ENCODE data around the gene THPO.

The THPO gene

DNA sequence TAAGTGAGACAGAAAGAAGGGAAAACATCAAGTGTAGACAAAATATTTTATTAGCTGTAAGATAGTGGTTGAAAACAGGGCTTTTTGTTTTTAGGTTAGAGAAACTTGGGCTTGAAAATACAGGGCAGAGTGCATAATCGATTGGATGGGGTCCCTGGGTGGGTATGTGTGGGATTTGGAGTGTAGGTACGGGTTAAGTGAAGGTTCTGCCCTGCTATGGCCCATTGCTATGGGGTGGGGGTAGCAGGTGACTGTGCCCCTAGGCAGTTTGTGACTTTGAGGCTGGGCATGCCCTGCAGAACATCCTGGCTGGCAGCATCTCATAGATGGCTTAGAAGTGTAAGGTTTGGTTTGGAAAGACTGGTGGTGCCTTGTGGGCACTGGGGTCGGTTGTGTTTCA, 44.3 kb downstream of the THPO start:
- Histone ChIP-seq H3K36me3 (ENCODE audit: control insufficient read depth, insufficient read depth, low read length) (peaks cover 50% of the 10 kb centered on the region), H3K27me3 (replicated peaks; ENCODE audit: control insufficient read depth, insufficient read depth, low read length, poor library complexity, severe bottlenecking) (no peaks in the 10 kb centered on the region), H3K9me3 (ENCODE audit: control insufficient read depth, low read length) (no peaks in the 10 kb centered on the region), H3K27ac (ENCODE audit: insufficient read depth, low read length, poor library complexity, severe bottlenecking) (peak overlapping the region; percentile 13), H3K4me1 (ENCODE audit: control insufficient read depth, insufficient read depth, low read length, poor library complexity, severe bottlenecking) (peaks cover 13% of the 10 kb centered on the region), H3K4me3 (ENCODE audit: insufficient read depth, low read depth, low read length, poor library complexity, severe bottlenecking) (no peak overlapping the region)
- no peak for DNase-seq

DNA sequence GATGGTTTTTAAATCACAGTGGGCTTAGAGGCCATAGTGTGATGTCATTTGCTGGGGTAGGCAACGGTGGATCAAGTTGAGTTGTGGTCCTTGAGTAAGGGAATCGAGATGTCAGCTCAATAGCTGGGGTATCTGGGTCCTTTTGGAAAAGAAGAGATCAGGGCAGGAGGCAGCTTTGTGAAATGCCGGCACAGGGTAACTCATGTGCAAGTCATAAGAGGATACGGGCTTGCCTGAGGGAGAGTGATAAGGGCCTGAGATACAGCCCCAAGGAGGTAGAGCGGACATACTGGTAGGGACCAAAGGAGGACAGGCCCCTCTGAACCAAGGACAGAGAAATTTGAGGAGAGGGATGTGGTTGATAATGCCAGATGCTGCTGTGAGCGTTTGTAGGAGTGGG, 44.8 kb downstream of the THPO start:
- Histone ChIP-seq H3K4me1 (ENCODE audit: control insufficient read depth, insufficient read depth, low read length, poor library complexity, severe bottlenecking) (peaks cover 13% of the 10 kb centered on the region), H3K36me3 (ENCODE audit: control insufficient read depth, insufficient read depth, low read length) (peaks cover 55% of the 10 kb centered on the region)

DNA sequence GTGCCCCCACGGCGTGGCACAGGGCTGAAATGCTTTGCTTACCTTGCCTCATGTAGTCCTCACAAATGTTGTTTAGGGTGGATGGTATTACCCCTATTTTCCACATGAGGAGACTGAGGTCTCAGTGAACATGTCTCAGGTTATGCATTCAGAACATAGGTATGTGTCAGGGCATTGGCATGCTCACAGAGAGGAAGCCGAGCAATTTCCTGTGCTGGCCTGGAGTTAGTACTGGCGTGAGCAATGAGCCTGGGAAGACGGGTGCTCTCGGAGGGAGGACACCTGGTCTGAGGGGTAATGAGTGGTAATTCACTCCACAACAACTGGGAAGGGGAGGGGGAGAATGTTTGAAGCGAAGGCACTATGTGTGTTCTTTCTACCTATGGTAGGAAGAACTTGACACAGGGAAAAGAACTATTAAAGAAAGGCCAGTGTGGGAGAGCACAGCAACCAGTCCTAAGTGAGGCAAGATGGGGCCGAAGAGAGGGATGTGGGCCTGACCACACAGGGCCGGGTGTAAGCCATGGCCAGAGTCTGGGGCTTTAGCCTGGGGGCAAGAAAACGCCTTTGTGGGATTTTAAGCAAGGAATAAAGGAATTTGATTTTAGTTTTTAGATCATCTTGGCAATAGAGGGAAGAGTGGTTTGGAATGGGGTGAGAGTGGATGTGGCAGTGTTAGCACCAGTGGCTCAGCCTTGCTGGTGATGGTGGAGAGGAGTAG, 45.5 kb downstream of the THPO start:
- Histone ChIP-seq H3K4me1 (ENCODE audit: control insufficient read depth, insufficient read depth, low read length, poor library complexity, severe bottlenecking) (peaks cover 13% of the 10 kb centered on the region), H3K27ac (ENCODE audit: insufficient read depth, low read length, poor library complexity, severe bottlenecking) (no peak overlapping the region), H3K9me3 (ENCODE audit: control insufficient read depth, low read length) (no peaks in the 10 kb centered on the region), H3K27me3 (replicated peaks; ENCODE audit: control insufficient read depth, insufficient read depth, low read length, poor library complexity, severe bottlenecking) (no peaks in the 10 kb centered on the region), H3K36me3 (ENCODE audit: control insufficient read depth, insufficient read depth, low read length) (peaks cover 62% of the 10 kb centered on the region), H3K4me3 (ENCODE audit: insufficient read depth, low read depth, low read length, poor library complexity, severe bottlenecking) (no peak overlapping the region)
- DNase-seq, result no peak

More for the DNA sequence above, 44.8 kb downstream of the THPO start:
- DNase-seq, result no peak
- Histone ChIP-seq H3K27me3 (replicated peaks; ENCODE audit: control insufficient read depth, insufficient read depth, low read length, poor library complexity, severe bottlenecking) (no peaks in the 10 kb centered on the region), H3K4me3 (ENCODE audit: insufficient read depth, low read depth, low read length, poor library complexity, severe bottlenecking) (no peak overlapping the region), H3K9me3 (ENCODE audit: control insufficient read depth, low read length) (no peaks in the 10 kb centered on the region), H3K27ac (ENCODE audit: insufficient read depth, low read length, poor library complexity, severe bottlenecking) (no peak overlapping the region)

DNA sequence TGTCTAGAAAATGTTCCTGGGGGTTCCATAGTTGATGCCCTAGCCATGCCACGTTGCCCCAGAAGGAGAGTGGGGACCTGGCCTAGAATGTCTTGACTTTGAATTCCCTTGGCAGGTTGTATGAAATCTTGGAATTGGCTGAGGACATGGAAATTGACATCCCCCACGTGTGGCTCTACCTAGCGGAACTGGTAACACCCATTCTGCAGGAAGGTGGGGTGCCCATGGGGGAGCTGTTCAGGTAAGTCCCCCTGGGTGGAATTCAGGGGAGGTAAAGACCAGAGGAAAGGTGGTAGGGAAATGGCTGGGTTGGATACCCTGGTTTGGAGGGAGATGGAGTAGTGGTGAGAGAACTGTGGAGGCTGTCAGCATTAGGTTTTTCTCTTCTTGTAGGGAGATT, 49.5 kb downstream of the THPO start:
- peaks cover 92% of the 10 kb centered on the region for H3K36me3 ChIP-seq (ENCODE audit: control insufficient read depth, insufficient read depth, low read length)

GRCh38 chr3:184327171-184327570, 50.8 kb downstream of the THPO start:
- no peak for DNase-seq
- H3K27ac ChIP-seq (ENCODE audit: insufficient read depth, low read length, poor library complexity, severe bottlenecking), result no peak overlapping the region
- H3K4me1 ChIP-seq (ENCODE audit: control insufficient read depth, insufficient read depth, low read length, poor library complexity, severe bottlenecking), result no peaks in the 10 kb centered on the region
- no peak overlapping the region for H3K4me3 ChIP-seq (ENCODE audit: insufficient read depth, low read depth, low read length, poor library complexity, severe bottlenecking)
- no peaks in the 10 kb centered on the region for H3K27me3 ChIP-seq (replicated peaks; ENCODE audit: control insufficient read depth, insufficient read depth, low read length, poor library complexity, severe bottlenecking)
- H3K9me3 ChIP-seq (ENCODE audit: control insufficient read depth, low read length), result no peaks in the 10 kb centered on the region
- H3K36me3 ChIP-seq (ENCODE audit: control insufficient read depth, insufficient read depth, low read length), result peaks cover 94% of the 10 kb centered on the region

More for the DNA sequence above, 49.5 kb downstream of the THPO start:
- no peak overlapping the region for H3K4me3 ChIP-seq (ENCODE audit: insufficient read depth, low read depth, low read length, poor library complexity, severe bottlenecking)
- no peaks in the 10 kb centered on the region for H3K9me3 ChIP-seq (ENCODE audit: control insufficient read depth, low read length)
- DNase-seq, result no peak
- no peak overlapping the region for H3K27ac ChIP-seq (ENCODE audit: insufficient read depth, low read length, poor library complexity, severe bottlenecking)
- H3K27me3 ChIP-seq (replicated peaks; ENCODE audit: control insufficient read depth, insufficient read depth, low read length, poor library complexity, severe bottlenecking), result no peaks in the 10 kb centered on the region
- no peaks in the 10 kb centered on the region for H3K4me1 ChIP-seq (ENCODE audit: control insufficient read depth, insufficient read depth, low read length, poor library complexity, severe bottlenecking)

- no peak for DNase-seq
- Histone ChIP-seq H3K36me3 (ENCODE audit: control insufficient read depth, insufficient read depth, low read length) (peaks cover 94% of the 10 kb centered on the region), H3K27ac (ENCODE audit: insufficient read depth, low read length, poor library complexity, severe bottlenecking) (no peak overlapping the region), H3K4me3 (ENCODE audit: insufficient read depth, low read depth, low read length, poor library complexity, severe bottlenecking) (no peak overlapping the region), H3K27me3 (replicated peaks; ENCODE audit: control insufficient read depth, insufficient read depth, low read length, poor library complexity, severe bottlenecking) (no peaks in the 10 kb centered on the region), H3K4me1 (ENCODE audit: control insufficient read depth, insufficient read depth, low read length, poor library complexity, severe bottlenecking) (no peaks in the 10 kb centered on the region), H3K9me3 (ENCODE audit: control insufficient read depth, low read length) (no peaks in the 10 kb centered on the region)
These were observed 52.2 kb downstream of the THPO start for GRCh38 chr3:184325715-184326369.

- Histone ChIP-seq H3K4me1 (ENCODE audit: control insufficient read depth, insufficient read depth, low read length, poor library complexity, severe bottlenecking) (no peaks in the 10 kb centered on the region), H3K27ac (ENCODE audit: insufficient read depth, low read length, poor library complexity, severe bottlenecking) (no peak overlapping the region), H3K9me3 (ENCODE audit: control insufficient read depth, low read length) (no peaks in the 10 kb centered on the region), H3K4me3 (ENCODE audit: insufficient read depth, low read depth, low read length, poor library complexity, severe bottlenecking) (no peak overlapping the region), H3K36me3 (ENCODE audit: control insufficient read depth, insufficient read depth, low read length) (peaks cover 97% of the 10 kb centered on the region), H3K27me3 (replicated peaks; ENCODE audit: control insufficient read depth, insufficient read depth, low read length, poor library complexity, severe bottlenecking) (no peaks in the 10 kb centered on the region)
- DNase-seq, result no peak
These were observed 52.7 kb downstream of the THPO start for GRCh38 chr3:184325269-184325668.

DNA sequence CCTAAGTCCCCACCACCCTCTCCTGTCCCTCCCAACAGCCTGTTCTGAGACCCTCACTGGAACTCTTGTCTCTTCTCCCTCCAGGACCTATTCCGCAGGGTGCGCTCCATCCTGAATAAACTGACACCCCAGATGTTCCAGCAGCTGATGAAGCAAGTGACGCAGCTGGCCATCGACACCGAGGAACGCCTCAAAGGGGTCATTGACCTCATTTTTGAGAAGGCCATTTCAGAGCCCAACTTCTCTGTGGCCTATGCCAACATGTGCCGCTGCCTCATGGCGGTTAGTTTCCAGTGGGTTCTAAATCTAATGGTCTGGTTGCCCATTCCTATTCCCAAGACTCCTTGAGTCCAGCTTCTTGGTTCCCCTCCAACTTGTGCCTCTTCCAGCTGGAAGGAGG, 54.3 kb downstream of the THPO start:
- Histone ChIP-seq H3K27ac (ENCODE audit: insufficient read depth, low read length, poor library complexity, severe bottlenecking) (no peak overlapping the region), H3K27me3 (replicated peaks; ENCODE audit: control insufficient read depth, insufficient read depth, low read length, poor library complexity, severe bottlenecking) (no peaks in the 10 kb centered on the region), H3K4me1 (ENCODE audit: control insufficient read depth, insufficient read depth, low read length, poor library complexity, severe bottlenecking) (peaks cover 4% of the 10 kb centered on the region), H3K4me3 (ENCODE audit: insufficient read depth, low read depth, low read length, poor library complexity, severe bottlenecking) (no peak overlapping the region), H3K9me3 (ENCODE audit: control insufficient read depth, low read length) (no peaks in the 10 kb centered on the region), H3K36me3 (ENCODE audit: control insufficient read depth, insufficient read depth, low read length) (peaks cover 89% of the 10 kb centered on the region)
- DNase-seq, result no peak

DNA sequence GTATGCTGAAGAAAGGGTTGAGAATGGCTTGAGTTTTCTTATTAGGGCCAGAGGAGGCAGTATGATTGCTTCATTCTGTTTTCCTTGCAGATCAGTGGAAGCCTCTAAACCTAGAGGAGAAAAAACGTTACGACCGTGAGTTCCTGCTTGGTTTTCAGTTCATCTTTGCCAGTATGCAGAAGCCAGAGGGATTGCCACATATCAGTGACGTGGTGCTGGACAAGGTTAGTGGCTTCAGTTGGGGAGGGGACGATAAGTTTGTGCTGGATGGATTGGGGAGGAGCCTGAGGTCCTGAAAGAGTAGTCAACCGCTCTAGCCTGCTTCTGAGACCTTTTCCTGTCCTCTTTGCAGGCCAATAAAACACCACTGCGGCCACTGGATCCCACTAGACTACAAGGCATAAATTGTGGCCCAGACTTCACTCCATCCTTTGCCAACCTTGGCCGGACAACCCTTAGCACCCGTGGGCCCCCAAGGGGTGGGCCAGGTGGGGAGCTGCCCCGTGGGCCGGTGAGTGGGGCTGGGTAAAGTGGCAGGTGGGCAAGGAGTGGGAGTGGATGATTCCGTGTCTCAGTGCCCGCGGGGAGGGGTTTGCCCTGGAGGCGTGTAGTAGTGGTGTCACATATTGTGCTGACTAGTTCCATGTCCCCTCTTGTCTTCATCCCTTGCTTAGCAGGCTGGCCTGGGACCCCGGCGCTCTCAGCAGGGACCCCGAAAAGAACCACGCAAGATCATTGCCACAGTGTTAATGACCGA, 55.1 kb downstream of the THPO start:
- DNase-seq, result no peak
- H3K4me1 ChIP-seq (ENCODE audit: control insufficient read depth, insufficient read depth, low read length, poor library complexity, severe bottlenecking), result peaks cover 4% of the 10 kb centered on the region
- no peak overlapping the region for H3K27ac ChIP-seq (ENCODE audit: insufficient read depth, low read length, poor library complexity, severe bottlenecking)
- no peak overlapping the region for H3K4me3 ChIP-seq (ENCODE audit: insufficient read depth, low read depth, low read length, poor library complexity, severe bottlenecking)
- H3K9me3 ChIP-seq (ENCODE audit: control insufficient read depth, low read length), result no peaks in the 10 kb centered on the region
- no peaks in the 10 kb centered on the region for H3K27me3 ChIP-seq (replicated peaks; ENCODE audit: control insufficient read depth, insufficient read depth, low read length, poor library complexity, severe bottlenecking)
- peaks cover 84% of the 10 kb centered on the region for H3K36me3 ChIP-seq (ENCODE audit: control insufficient read depth, insufficient read depth, low read length)

All from effector memory CD4-positive, alpha-beta T cell (primary cell).